WTC11 (cell line): Measurements from ENCODE around the gene GPX4. TPM values are rescaled to one million over a fixed set of nuclear protein-coding genes. Genes with fewer than 3 reads are reported as not detected.
A peak's percentile ranks its signal among the peaks of the same experiment; 100 is the strongest.

Source experiments
- CBFB ChIP-seq: sonication (generic); formaldehyde crosslinking; IDR thresholded peaks from 2 replicates; pipeline ENCODE4 v1.8.1; 2022; ENCODE audit warnings: mild to moderate bottlenecking, low read depth, missing genetic modification reagents
- CREB1 ChIP-seq: sonication (generic); formaldehyde crosslinking; IDR thresholded peaks from 2 replicates; pipeline ENCODE4 v1.8.0; 2023; ENCODE audit warnings: mild to moderate bottlenecking, missing genetic modification reagents
- CREM ChIP-seq: sonication (generic); formaldehyde crosslinking; IDR thresholded peaks from 2 replicates; pipeline ENCODE4 v1.8.1; 2022; ENCODE audit warnings: mild to moderate bottlenecking, missing genetic modification reagents, moderate library complexity
- CTCF ChIP-seq: fragments of 200-600 bp; IDR thresholded peaks from 2 replicates; pipeline ENCODE4 v1.8.0; 2022; ENCODE audit warnings: antibody characterized with exemption
- ERG ChIP-seq: fragments of 250-450 bp; sonication (Bioruptor Pico); IDR thresholded peaks from 2 replicates; pipeline ENCODE4 v1.8.0; 2021; ENCODE audit warnings: mild to moderate bottlenecking
- FOXK1 ChIP-seq: sonication (generic); formaldehyde crosslinking; IDR thresholded peaks from 2 replicates; pipeline ENCODE4 v1.8.0; 2022; ENCODE audit warnings: mild to moderate bottlenecking, moderate library complexity, missing genetic modification reagents
- FOXP1 ChIP-seq: sonication (generic); formaldehyde crosslinking; IDR thresholded peaks from 2 replicates; pipeline ENCODE4 v1.8.0; 2022; ENCODE audit warnings: missing genetic modification reagents, mild to moderate bottlenecking, moderate library complexity, borderline replicate concordance
- FOXP4 ChIP-seq: sonication (generic); formaldehyde crosslinking; IDR thresholded peaks from 2 replicates; pipeline ENCODE4 v1.8.0; 2022; ENCODE audit warnings: mild to moderate bottlenecking, missing genetic modification reagents
- HMGXB4 ChIP-seq: sonication (generic); formaldehyde crosslinking; IDR thresholded peaks from 2 replicates; pipeline ENCODE4 v1.8.1; 2023; ENCODE audit warnings: mild to moderate bottlenecking, moderate library complexity, missing genetic modification reagents
- JUN ChIP-seq: sonication (generic); formaldehyde crosslinking; IDR thresholded peaks from 2 replicates; pipeline ENCODE4 v1.8.0; 2023; ENCODE audit warnings: mild to moderate bottlenecking, missing genetic modification reagents
- PREB ChIP-seq: sonication (generic); formaldehyde crosslinking; IDR thresholded peaks from 2 replicates; pipeline ENCODE4 v1.8.1; 2022; ENCODE audit warnings: mild to moderate bottlenecking, missing genetic modification reagents, moderate library complexity, borderline replicate concordance
- PRRX2 ChIP-seq: fragments of 250-450 bp; sonication (Bioruptor Pico); IDR thresholded peaks from 2 replicates; pipeline ENCODE4 v1.8.0; 2021; ENCODE audit warnings: mild to moderate bottlenecking
- SP1 ChIP-seq: sonication (generic); formaldehyde crosslinking; conservative IDR thresholded peaks from 2 replicates; pipeline ENCODE4 v1.8.1; 2022; ENCODE audit warnings: missing genetic modification reagents
- STAT6 ChIP-seq: sonication (generic); formaldehyde crosslinking; conservative IDR thresholded peaks from 2 replicates; pipeline ENCODE4 v1.8.1; 2023; ENCODE audit warnings: mild to moderate bottlenecking, low read depth, missing genetic modification reagents, moderate library complexity
- TEAD4 ChIP-seq: sonication (generic); formaldehyde crosslinking; IDR thresholded peaks from 2 replicates; pipeline ENCODE4 v1.8.0; 2022; ENCODE audit warnings: mild to moderate bottlenecking, missing genetic modification reagents
- ZNF219 ChIP-seq: sonication (generic); formaldehyde crosslinking; IDR thresholded peaks from 2 replicates; pipeline ENCODE4 v1.8.0; 2023; ENCODE audit warnings: missing genetic modification reagents, mild to moderate bottlenecking, borderline replicate concordance
- ZNF232 ChIP-seq: sonication (generic); formaldehyde crosslinking; IDR thresholded peaks from 2 replicates; pipeline ENCODE4 v1.8.0; 2022; ENCODE audit warnings: mild to moderate bottlenecking, missing genetic modification reagents
- ZNF263 ChIP-seq: sonication (generic); formaldehyde crosslinking; IDR thresholded peaks from 2 replicates; pipeline ENCODE4 v1.8.1; 2022; ENCODE audit warnings: low read depth, mild to moderate bottlenecking, moderate library complexity, missing genetic modification reagents
- ZNF281 ChIP-seq: sonication (generic); formaldehyde crosslinking; IDR thresholded peaks from 2 replicates; pipeline ENCODE4 v1.8.0; 2023; ENCODE audit warnings: mild to moderate bottlenecking, missing genetic modification reagents
- ZNF317 ChIP-seq: sonication (generic); formaldehyde crosslinking; IDR thresholded peaks from 2 replicates; pipeline ENCODE4 v1.8.1; 2023; ENCODE audit warnings: low read depth, mild to moderate bottlenecking, moderate library complexity, missing genetic modification reagents, borderline replicate concordance
- ZNF512 ChIP-seq: sonication (generic); formaldehyde crosslinking; IDR thresholded peaks from 2 replicates; pipeline ENCODE4 v1.8.1; 2022; ENCODE audit warnings: missing genetic modification reagents, borderline replicate concordance
- total RNA-seq: library from RNA; stranded (reverse); gene quantifications from 3 replicates; pipeline ENCODE4 v1.2.3, GENCODE V29; 2021

The GPX4 gene
- total RNA-seq, 1 experiment from 2014 or later = 363 TPM

GRCh38 chr19:1064661-1065605 lies 38.9 kb upstream of the GPX4 start (continued):
- TF ChIP-seq STAT6 (CRISPR knock-in tag) (peak; percentile 31; the same call in 1 of the 2 replicates), SP1 (CRISPR knock-in tag) (peak; percentile 77; the same call in 1 of the 2 replicates), ZNF219 (CRISPR knock-in tag) (no peak), CBFB (CRISPR knock-in tag) (peak; percentile 87; the same call in 1 of the 2 replicates), ERG (CRISPR knock-in tag) (no peak), FOXK1 (CRISPR knock-in tag) (peak; percentile 81), ZNF512 (no peak), ZNF263 (CRISPR knock-in tag) (peak; percentile 63), TEAD4 (0 out of 2 replicates have a peak, but pooled peaks have one; percentile 39), ZNF317 (no peak), FOXP1 (CRISPR knock-in tag) (peak; percentile 88; the same call in 1 of the 2 replicates), CREM (CRISPR knock-in tag) (no peak), ZNF232 (no peak; the same call in none of the 2 replicates), CTCF (peak; percentile 55), PREB (CRISPR knock-in tag) (no peak), HMGXB4 (CRISPR knock-in tag) (peak; percentile 96), JUN (CRISPR knock-in tag) (0 out of 2 replicates have a peak, but pooled peaks have one; percentile 20), ZNF281 (peak; percentile 62; the same call in 1 of the 2 replicates), CREB1 (CRISPR knock-in tag) (peak; percentile 77; the same call in 1 of the 2 replicates), FOXP4 (CRISPR knock-in tag) (0 out of 2 replicates have a peak, but pooled peaks have one; percentile 83), PRRX2 (CRISPR knock-in tag) (no peak)
